ENCODE measurements around the gene ZNRF2. TPM values are rescaled to one million over a fixed set of nuclear protein-coding genes. Genes with fewer than 3 reads are reported as not detected.

Gene ZNRF2
- total RNA-seq, 2 experiments from 2014 or later: 20.4 to 23.6 TPM

DNA sequence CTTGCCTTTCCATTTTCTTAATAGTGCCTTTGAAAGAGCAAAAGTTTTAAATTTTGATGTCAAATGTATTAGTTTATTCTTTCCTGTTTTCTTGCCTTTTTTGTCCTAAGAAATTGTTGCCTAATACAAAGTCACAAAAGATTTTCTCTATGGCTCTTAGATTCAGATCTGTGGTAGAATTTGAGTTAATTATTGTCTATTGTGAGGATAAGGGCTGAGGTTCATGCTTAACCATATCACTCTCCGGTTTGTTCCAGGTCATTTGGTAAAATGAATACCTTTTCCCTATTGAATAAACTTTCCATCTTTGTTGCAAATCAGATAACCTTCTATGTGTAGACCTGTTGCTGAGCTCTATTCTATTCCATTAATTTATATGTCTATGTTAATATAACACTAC lies 98.2 kb downstream of the ZNRF2 start:
- Histone ChIP-seq H3K36me3 (ENCODE audit: insufficient read depth, low read length) (no peaks in the 10 kb centered on the region), H3K9me3 (ENCODE audit: control insufficient read depth in 1 of 2, insufficient read depth in 1 of 2, low read length in 2 of 2) (no peaks in the 10 kb centered on the region), H3K4me1 (ENCODE audit: insufficient read depth, low read length) (no peaks in the 10 kb centered on the region), H3K27me3 (ENCODE audit: control insufficient read depth in 1 of 2, insufficient read depth in 2 of 2, low read length in 2 of 2) (no peaks in the 10 kb centered on the region), H3K4me3 (ENCODE audit: low read length) (no peak overlapping the region), H3K27ac (ENCODE audit: low read depth in 1 of 2, low read length in 2 of 2) (no peak overlapping the region)
- intact Hi-C loops (cut with DNase I, micrococcal nuclease): no loop called here
- Mint-ChIP-seq H3K4me1 (ENCODE audit: low read depth) (no peaks in the 10 kb centered on the region), H3K36me3 (ENCODE audit: low read depth) (no peaks in the 10 kb centered on the region), H3K27me3 (no peaks in the 10 kb centered on the region), H3K9me3 (peaks cover 1% of the 10 kb centered on the region), H3K27ac (no peak overlapping the region), H3K4me3 (no peak overlapping the region)
- TF ChIP-seq, protein P1, sequence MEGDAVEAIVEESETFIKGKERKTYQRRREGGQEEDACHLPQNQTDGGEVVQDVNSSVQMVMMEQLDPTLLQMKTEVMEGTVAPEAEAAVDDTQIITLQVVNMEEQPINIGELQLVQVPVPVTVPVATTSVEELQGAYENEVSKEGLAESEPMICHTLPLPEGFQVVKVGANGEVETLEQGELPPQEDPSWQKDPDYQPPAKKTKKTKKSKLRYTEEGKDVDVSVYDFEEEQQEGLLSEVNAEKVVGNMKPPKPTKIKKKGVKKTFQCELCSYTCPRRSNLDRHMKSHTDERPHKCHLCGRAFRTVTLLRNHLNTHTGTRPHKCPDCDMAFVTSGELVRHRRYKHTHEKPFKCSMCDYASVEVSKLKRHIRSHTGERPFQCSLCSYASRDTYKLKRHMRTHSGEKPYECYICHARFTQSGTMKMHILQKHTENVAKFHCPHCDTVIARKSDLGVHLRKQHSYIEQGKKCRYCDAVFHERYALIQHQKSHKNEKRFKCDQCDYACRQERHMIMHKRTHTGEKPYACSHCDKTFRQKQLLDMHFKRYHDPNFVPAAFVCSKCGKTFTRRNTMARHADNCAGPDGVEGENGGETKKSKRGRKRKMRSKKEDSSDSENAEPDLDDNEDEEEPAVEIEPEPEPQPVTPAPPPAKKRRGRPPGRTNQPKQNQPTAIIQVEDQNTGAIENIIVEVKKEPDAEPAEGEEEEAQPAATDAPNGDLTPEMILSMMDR (IDR thresholded peaks at IDR 0.05): no peak
- DNase-seq: no peak
- ATAC-seq (ENCODE audit: poor library complexity): no peak
- ChIA-PET CTCF (no interaction called here), POLR2A (no interaction called here)

DNA sequence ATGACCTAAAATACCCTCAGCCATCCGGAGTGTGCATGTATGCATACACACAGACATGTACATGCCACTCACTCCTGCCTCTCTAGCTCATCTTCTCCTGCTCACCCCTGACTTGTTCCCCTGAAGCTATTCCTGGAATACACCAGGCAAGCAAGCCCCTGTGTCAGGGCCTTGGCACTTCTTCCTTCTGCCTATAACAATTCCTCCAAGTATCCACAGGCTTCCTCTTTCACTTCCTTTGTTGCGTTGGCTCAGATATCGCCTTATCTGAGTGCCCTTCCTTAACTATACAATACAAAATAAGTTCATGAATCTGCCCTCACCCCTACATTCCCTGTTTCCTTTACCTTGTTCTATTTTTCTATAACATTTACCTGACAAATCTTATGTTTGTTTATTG lies 105.4 kb downstream of the ZNRF2 start:
- TF ChIP-seq, protein P1 (IDR thresholded peaks at IDR 0.05): no peak
- Mint-ChIP-seq H3K4me3 (no peak overlapping the region), H3K9me3 (no peaks in the 10 kb centered on the region), H3K36me3 (ENCODE audit: low read depth) (no peaks in the 10 kb centered on the region), H3K27ac (no peak overlapping the region), H3K4me1 (ENCODE audit: low read depth) (no peaks in the 10 kb centered on the region), H3K27me3 (no peaks in the 10 kb centered on the region)
- ChIA-PET POLR2A (no interaction called here), CTCF (no interaction called here)
- no peak for ATAC-seq (ENCODE audit: poor library complexity)
- Histone ChIP-seq H3K4me1 (ENCODE audit: insufficient read depth, low read length) (no peaks in the 10 kb centered on the region), H3K36me3 (ENCODE audit: insufficient read depth, low read length) (no peaks in the 10 kb centered on the region), H3K27ac (ENCODE audit: low read depth in 1 of 2, low read length in 2 of 2) (no peak overlapping the region), H3K9me3 (ENCODE audit: control insufficient read depth in 1 of 2, insufficient read depth in 1 of 2, low read length in 2 of 2) (no peaks in the 10 kb centered on the region), H3K27me3 (ENCODE audit: control insufficient read depth in 1 of 2, insufficient read depth in 2 of 2, low read length in 2 of 2) (no peaks in the 10 kb centered on the region), H3K4me3 (ENCODE audit: low read length) (no peak overlapping the region)
- intact Hi-C loops (cut with DNase I, micrococcal nuclease): no loop called here
- DNase-seq: peak in 1 of 14 experiments; percentile 5

DNA sequence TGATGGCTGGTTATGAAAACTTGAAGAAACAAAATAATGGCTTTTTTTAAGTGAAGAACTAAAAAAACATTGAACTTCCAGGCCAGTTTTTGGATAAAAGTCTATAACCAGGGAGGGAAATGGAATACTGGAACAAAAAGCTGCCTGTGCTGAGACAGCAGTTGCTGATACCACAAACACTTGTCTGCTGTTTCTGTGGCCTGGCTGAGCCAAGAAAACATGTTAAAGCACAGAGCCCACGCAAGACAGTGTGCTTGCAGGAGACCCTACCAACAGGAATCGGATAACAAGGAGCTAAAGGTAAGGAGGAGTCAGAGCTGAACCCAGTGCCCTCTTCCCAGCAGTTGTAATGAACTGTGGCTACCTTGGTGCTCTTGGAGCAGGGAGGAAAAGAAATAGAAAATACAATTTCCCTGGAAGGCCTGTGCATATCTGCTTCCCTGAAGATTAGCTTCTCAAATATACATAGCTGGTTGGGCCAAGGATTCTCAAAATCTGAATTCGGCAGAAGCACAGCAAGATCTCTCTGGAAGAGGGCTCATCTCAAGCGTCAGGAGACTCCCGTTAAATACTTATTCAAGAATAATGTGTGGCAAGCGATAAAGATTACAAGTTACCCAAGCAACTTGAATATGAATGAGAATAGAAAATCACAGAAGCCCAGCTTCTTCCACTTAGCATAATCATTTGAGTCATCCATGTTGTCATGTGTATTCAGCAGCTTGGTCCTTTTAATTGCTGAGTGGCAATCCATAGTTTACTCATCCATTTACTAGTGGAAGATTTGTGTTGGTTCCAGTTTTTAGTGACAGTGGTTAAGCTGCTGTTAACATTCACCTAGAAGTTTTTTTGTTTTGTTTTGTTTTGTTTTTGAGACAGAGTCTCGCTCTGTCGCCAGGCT lies 106.6 kb downstream of the ZNRF2 start:
- H3K4me3 ChIP-seq (ENCODE audit: low read length): no peak overlapping the region
- H3K4me3 Mint-ChIP-seq: no peak overlapping the region
- TF ChIP-seq, protein P1 (IDR thresholded peaks at IDR 0.05): no peak
- no peaks in the 10 kb centered on the region for H3K27me3 ChIP-seq (ENCODE audit: control insufficient read depth in 1 of 2, insufficient read depth in 2 of 2, low read length in 2 of 2)
- no peaks in the 10 kb centered on the region for H3K36me3 ChIP-seq (ENCODE audit: insufficient read depth, low read length)
- H3K4me1 ChIP-seq (ENCODE audit: insufficient read depth, low read length): no peaks in the 10 kb centered on the region
- intact Hi-C loops (cut with DNase I, micrococcal nuclease): no loop called here
- POLR2A ChIA-PET: no interaction called here
- H3K4me1 Mint-ChIP-seq (ENCODE audit: low read depth): no peaks in the 10 kb centered on the region
- CTCF ChIA-PET: no interaction called here
- no peaks in the 10 kb centered on the region for H3K9me3 Mint-ChIP-seq
- H3K27me3 Mint-ChIP-seq: no peaks in the 10 kb centered on the region
- no peak overlapping the region for H3K27ac ChIP-seq (ENCODE audit: low read depth in 1 of 2, low read length in 2 of 2)
- no peaks in the 10 kb centered on the region for H3K36me3 Mint-ChIP-seq (ENCODE audit: low read depth)
- H3K9me3 ChIP-seq (ENCODE audit: control insufficient read depth in 1 of 2, insufficient read depth in 1 of 2, low read length in 2 of 2): no peaks in the 10 kb centered on the region
- DNase-seq: no peak
- ATAC-seq (ENCODE audit: poor library complexity): no peak
- no peak overlapping the region for H3K27ac Mint-ChIP-seq

Measured in CD4-positive, alpha-beta T cell (primary cell).